Activated CD4-positive, alpha-beta memory T cell treated with anti-CD3 and anti-CD28 coated beads, Interleukin-2, amount 10 ng/mL, durations not matched to agents 7 days and 5 days (primary cell): ENCODE data around the gene SPON1. TPM values are rescaled to one million over a fixed set of nuclear protein-coding genes. Genes with fewer than 3 reads are reported as not detected.
A peak's percentile ranks its signal among the peaks of the same experiment; 100 is the strongest.

Experiments used
- CTCF ChIA-PET: fragments of 350-600 bp; sonication (Branson Sonifier 250); formaldehyde crosslinking; loops from one replicate; lab custom pipeline; 2021; ENCODE audit warnings: antibody characterized with exemption, inconsistent platforms; lab: Charles Lee
- POLR2A ChIA-PET: fragments of 350-600 bp; sonication (Branson Sonifier 250); formaldehyde crosslinking; loops from one replicate; lab custom pipeline; 2021; ENCODE audit warnings: antibody characterized with exemption; lab: Charles Lee
- DNase-seq: peaks from one replicate; pipeline ENCODE4 v3.0.0-alpha.2; 2020
- H3K27ac Mint-ChIP-seq: one replicate; pipeline ENCODE4 v1.8.0; 2021; ENCODE audit warnings: mild to moderate bottlenecking, mixed read lengths
- H3K27me3 Mint-ChIP-seq: one replicate; pipeline ENCODE4 v1.8.0; 2021; ENCODE audit warnings: mixed read lengths
- H3K36me3 Mint-ChIP-seq: one replicate; pipeline ENCODE4 v1.8.0; 2021; ENCODE audit warnings: low read depth, mixed read lengths
- H3K4me1 Mint-ChIP-seq: one replicate; pipeline ENCODE4 v1.8.0; 2021; ENCODE audit warnings: mixed read lengths
- H3K4me3 Mint-ChIP-seq: one replicate; pipeline ENCODE4 v1.8.0; 2021; ENCODE audit warnings: mild to moderate bottlenecking, mixed read lengths
- H3K9me3 Mint-ChIP-seq: one replicate; pipeline ENCODE4 v1.8.0; 2021; ENCODE audit warnings: mixed read lengths
- total RNA-seq, 2 experiments: library from RNA; stranded (reverse); gene quantifications; one replicate each; pipeline ENCODE4 v1.2.3, GENCODE V29; 2021

Gene SPON1
- total RNA-seq, 2 experiments from 2014 or later, result 0.45 to 0.68 TPM

DNA sequence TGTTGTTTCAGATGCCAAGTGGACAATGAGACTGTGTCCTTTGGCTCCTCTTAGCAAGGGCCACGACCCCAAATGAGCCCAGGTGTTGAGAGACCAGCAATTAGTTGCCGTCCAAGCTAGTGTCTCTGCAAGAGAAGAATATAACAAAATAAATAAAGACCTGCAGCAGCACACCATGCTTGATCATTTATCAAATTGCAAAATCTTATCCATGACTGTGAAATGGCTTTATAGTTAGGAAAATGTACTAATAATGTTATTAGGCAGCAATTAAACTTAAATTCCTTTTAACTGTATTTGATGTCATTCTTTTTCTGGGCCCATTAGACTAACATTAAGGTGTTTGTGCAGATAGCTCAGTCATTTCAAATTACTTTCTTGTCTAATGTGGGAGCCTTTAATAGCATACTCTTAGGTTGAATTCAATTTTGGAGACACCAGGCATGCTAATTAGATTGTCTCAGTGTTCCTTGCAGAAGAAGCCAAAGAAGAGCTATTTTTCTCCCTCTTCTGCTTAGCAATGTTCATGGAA lies 220.4 kb downstream of the SPON1 start:
- Mint-ChIP-seq H3K9me3 (no peaks in the 10 kb centered on the region), H3K27me3 (peaks cover 2% of the 10 kb centered on the region), H3K4me1 (peaks cover 3% of the 10 kb centered on the region), H3K4me3 (no peak overlapping the region), H3K36me3 (no peaks in the 10 kb centered on the region), H3K27ac (no peak overlapping the region)
- ChIA-PET POLR2A (no interaction called here), CTCF (no interaction called here)
- DNase-seq, result no peak

GRCh38 chr11:14184028-14184940 lies 221.8 kb downstream of the SPON1 start:
- no peak overlapping the region for H3K27ac Mint-ChIP-seq
- POLR2A ChIA-PET, result no interaction called here
- H3K4me1 Mint-ChIP-seq, result no peaks in the 10 kb centered on the region
- H3K36me3 Mint-ChIP-seq, result no peaks in the 10 kb centered on the region
- peaks cover 2% of the 10 kb centered on the region for H3K27me3 Mint-ChIP-seq
- no peak for DNase-seq
- H3K4me3 Mint-ChIP-seq, result no peak overlapping the region
- no peaks in the 10 kb centered on the region for H3K9me3 Mint-ChIP-seq
- CTCF ChIA-PET, result no interaction called here

DNA sequence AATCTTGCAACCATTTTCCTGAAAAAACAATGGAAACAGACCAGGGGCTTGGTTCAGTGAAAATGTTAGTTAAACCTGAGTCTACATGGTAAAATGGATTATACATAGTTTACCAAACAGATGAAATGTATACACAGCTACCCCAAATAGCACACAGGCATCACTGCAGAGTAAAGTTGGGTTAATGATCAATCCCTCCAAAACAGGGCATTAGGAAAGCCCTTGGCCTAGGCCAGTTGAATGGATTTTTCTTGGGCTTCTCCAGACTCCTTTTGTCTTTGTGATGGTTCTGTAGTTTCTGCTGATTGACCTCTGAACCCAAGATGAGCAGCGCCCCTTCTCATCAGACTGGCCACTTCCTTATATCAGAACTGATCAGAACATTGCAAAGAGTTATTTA lies 222.9 kb downstream of the SPON1 start:
- Mint-ChIP-seq H3K4me1 (no peaks in the 10 kb centered on the region), H3K27ac (no peak overlapping the region), H3K36me3 (no peaks in the 10 kb centered on the region), H3K4me3 (no peak overlapping the region), H3K27me3 (no peaks in the 10 kb centered on the region), H3K9me3 (no peaks in the 10 kb centered on the region)
- CTCF ChIA-PET, result no interaction called here
- no peak for DNase-seq
- POLR2A ChIA-PET, result no interaction called here

- DNase-seq, result no peak
- Mint-ChIP-seq H3K4me3 (no peak overlapping the region), H3K36me3 (no peaks in the 10 kb centered on the region), H3K4me1 (no peaks in the 10 kb centered on the region), H3K27ac (no peak overlapping the region), H3K9me3 (no peaks in the 10 kb centered on the region), H3K27me3 (no peaks in the 10 kb centered on the region)
- ChIA-PET CTCF (no interaction called here), POLR2A (no interaction called here)
Observed at GRCh38 chr11:14186046-14186775, 223.7 kb downstream of the SPON1 start.

DNA sequence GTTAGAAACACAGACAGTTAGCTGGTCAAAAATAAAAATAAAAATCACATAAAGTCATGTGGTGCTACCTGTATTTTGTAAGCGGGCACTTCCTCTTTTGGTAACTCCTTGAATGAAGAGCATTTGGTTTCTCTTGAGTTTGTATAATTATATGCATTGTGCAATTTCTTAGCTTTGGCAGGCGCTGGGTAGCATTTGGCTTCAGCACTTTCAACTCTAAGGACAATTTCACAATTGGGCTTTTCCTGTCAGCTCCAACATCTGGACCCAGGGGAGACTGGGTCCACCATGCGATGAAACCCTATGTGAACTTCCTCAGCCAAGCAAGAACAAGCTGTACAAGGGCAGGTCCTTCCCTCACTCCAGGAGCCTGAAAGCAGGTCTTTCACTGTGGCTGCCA lies 227.4 kb downstream of the SPON1 start:
- H3K4me1 Mint-ChIP-seq, result no peaks in the 10 kb centered on the region
- DNase-seq, result no peak
- ChIA-PET POLR2A (no interaction called here), CTCF (interaction anchor here (0.7 kb wide), 1 partner anchor 268 kb away, joined by 3 read pairs; no protein-coding TSS in a partner anchor)
- no peaks in the 10 kb centered on the region for H3K36me3 Mint-ChIP-seq
- no peak overlapping the region for H3K27ac Mint-ChIP-seq
- H3K9me3 Mint-ChIP-seq, result no peaks in the 10 kb centered on the region
- H3K4me3 Mint-ChIP-seq, result no peak overlapping the region
- no peaks in the 10 kb centered on the region for H3K27me3 Mint-ChIP-seq

- Mint-ChIP-seq H3K27ac (no peak overlapping the region), H3K27me3 (no peaks in the 10 kb centered on the region), H3K36me3 (no peaks in the 10 kb centered on the region), H3K4me1 (no peaks in the 10 kb centered on the region), H3K4me3 (no peak overlapping the region), H3K9me3 (no peaks in the 10 kb centered on the region)
- ChIA-PET CTCF (no interaction called here), POLR2A (no interaction called here)
- DNase-seq, result no peak
Observed at GRCh38 chr11:14190992-14191778, 228.7 kb downstream of the SPON1 start.

- CTCF ChIA-PET, result interaction anchor here (0.5 to 1.0 kb wide), 2 partner anchors 237 to 1549 kb away, joined by 3 read pairs; no protein-coding TSS in a partner anchor
- H3K9me3 Mint-ChIP-seq, result no peaks in the 10 kb centered on the region
- H3K36me3 Mint-ChIP-seq, result no peaks in the 10 kb centered on the region
- no peaks in the 10 kb centered on the region for H3K27me3 Mint-ChIP-seq
- H3K27ac Mint-ChIP-seq, result no peak overlapping the region
- no peak for DNase-seq
- POLR2A ChIA-PET, result no interaction called here
- H3K4me1 Mint-ChIP-seq, result no peaks in the 10 kb centered on the region
- no peak overlapping the region for H3K4me3 Mint-ChIP-seq
Observed at GRCh38 chr11:14193644-14194043, 231.1 kb downstream of the SPON1 start.

DNA sequence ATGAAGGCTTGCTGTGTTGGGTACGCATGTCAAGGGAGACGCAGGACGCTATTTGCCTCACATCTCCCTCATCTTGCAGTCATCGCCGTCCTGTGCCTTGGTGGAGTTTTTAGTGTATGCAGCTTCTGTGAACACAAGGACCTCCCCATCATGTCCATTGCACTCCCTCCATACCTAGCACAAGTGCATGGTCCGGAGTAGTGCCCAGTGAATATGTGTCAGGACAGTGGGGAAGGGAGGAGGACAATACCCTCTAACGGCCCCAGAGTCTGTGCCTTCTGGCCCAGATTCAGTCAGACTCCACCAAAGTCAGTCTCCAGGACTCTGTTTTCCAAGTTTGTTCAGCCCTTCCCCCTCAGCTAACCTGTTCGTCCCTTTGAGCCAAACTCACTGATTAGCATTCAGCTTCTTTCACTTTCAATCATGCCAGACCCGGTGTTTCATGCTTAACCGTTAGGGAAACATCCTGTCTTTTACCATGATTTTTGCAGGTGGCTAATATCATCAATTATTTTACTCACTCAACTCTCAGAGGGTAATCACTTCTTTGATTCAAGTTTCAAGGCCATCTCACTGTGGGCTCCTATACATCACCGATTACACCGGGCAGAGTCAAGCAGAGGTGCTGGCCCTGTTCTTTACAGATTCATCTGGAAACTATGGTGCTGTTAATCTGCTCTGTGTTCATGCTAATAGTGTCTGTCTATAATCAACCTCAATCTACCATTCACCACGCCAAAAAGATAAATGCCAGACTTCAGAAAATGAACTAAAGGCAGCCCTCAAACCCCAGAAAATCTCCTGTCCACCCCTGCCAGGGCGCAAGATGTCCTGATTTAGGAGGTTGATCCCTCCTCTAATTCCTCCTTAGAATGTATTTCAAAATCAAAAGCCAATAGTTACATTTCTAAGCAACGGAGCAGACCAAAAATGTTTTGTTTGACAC lies 240.0 kb downstream of the SPON1 start:
- Mint-ChIP-seq H3K36me3 (no peaks in the 10 kb centered on the region), H3K4me3 (peak overlapping the region; percentile 21), H3K27me3 (peaks cover 3% of the 10 kb centered on the region), H3K4me1 (peaks cover 16% of the 10 kb centered on the region), H3K27ac (peak overlapping the region; percentile 6), H3K9me3 (no peaks in the 10 kb centered on the region)
- DNase-seq, result no peak
- POLR2A ChIA-PET, result interaction anchor here (0.7 kb wide), 1 partner anchor 21 kb away, joined by 3 read pairs; no protein-coding TSS in a partner anchor
- CTCF ChIA-PET, result interaction anchor here (0.7 kb wide), 2 partner anchors 54 to 715 kb away, joined by 3 read pairs; no protein-coding TSS in a partner anchor

- POLR2A ChIA-PET, result no interaction called here
- no peak for DNase-seq
- H3K9me3 Mint-ChIP-seq, result no peaks in the 10 kb centered on the region
- peaks cover 3% of the 10 kb centered on the region for H3K27me3 Mint-ChIP-seq
- H3K27ac Mint-ChIP-seq, result no peak overlapping the region
- peaks cover 16% of the 10 kb centered on the region for H3K4me1 Mint-ChIP-seq
- no peak overlapping the region for H3K4me3 Mint-ChIP-seq
- H3K36me3 Mint-ChIP-seq, result no peaks in the 10 kb centered on the region
- CTCF ChIA-PET, result no interaction called here
Observed at GRCh38 chr11:14203321-14203720, 240.8 kb downstream of the SPON1 start.

- Mint-ChIP-seq H3K27ac (no peak overlapping the region), H3K4me3 (no peak overlapping the region), H3K36me3 (no peaks in the 10 kb centered on the region), H3K27me3 (peaks cover 6% of the 10 kb centered on the region), H3K9me3 (peaks cover 5% of the 10 kb centered on the region), H3K4me1 (no peaks in the 10 kb centered on the region)
- CTCF ChIA-PET, result interaction anchor here (0.6 to 1.1 kb wide), 3 partner anchors 22 to 206 kb away, joined by 3 to 4 read pairs (median 3); no protein-coding TSS in a partner anchor
- POLR2A ChIA-PET, result no interaction called here
- no peak for DNase-seq
Observed at GRCh38 chr11:14212986-14213385, 250.5 kb downstream of the SPON1 start.

DNA sequence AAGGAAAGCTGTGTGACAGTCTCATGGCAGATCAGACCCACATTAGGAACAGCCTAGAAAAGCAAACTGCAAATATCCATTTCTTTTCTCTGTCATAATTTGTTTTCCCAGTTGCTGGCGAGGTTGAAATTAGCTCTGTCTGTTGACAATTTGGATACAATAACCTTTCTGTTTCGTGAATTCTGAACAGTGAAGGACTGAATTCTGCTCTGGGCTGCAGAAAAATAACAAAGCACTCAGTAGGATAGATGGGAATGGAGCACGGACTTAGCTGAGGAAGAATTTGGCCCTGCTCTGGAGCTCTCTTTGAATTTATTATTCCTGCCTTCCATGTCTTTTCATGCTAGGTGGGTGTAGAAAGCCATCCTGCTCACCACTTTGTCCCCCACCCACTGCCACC lies 256.2 kb downstream of the SPON1 start:
- ChIA-PET POLR2A (no interaction called here), CTCF (no interaction called here)
- Mint-ChIP-seq H3K27ac (no peak overlapping the region), H3K27me3 (peaks cover 6% of the 10 kb centered on the region), H3K36me3 (no peaks in the 10 kb centered on the region), H3K4me3 (no peak overlapping the region), H3K9me3 (no peaks in the 10 kb centered on the region), H3K4me1 (no peaks in the 10 kb centered on the region)
- no peak for DNase-seq
